HepG2 (cell line): Measurements from ENCODE around the gene IQCK. TPM values are rescaled to one million over a fixed set of nuclear protein-coding genes. Genes with fewer than 3 reads are reported as not detected.

Source experiments
- ATAC-seq: fragments of 200-7000 bp; cut with Tn5 transposase; 3 replicates; pipeline ENCODE4 v1.9.1; 2020; ENCODE audit warnings: mild to moderate bottlenecking, moderate library complexity
- BruUV-seq: library from RNA; stranded (reverse); fragments of 400-500 nt; replicated peaks from 2 replicates; lab custom pipeline; 2021; lab: Mats Ljungman, UMichigan
- CTCF ChIA-PET: fragments of 300-600 bp; formaldehyde crosslinking; extraction: SDS; loops from one replicate; lab custom pipeline; 2021; ENCODE audit warnings: low total read pairs, inconsistent platforms, low intra/inter-chr PET ratio; lab: Yijun Ruan, JAX
- POLR2A ChIA-PET: fragments of 350-600 bp; sonication (Branson Sonifier 250); formaldehyde crosslinking; loops from one replicate; lab custom pipeline; 2020; ENCODE audit warnings: antibody characterized with exemption, inconsistent platforms; lab: Yijun Ruan, JAX
- DNase-seq: peaks from one replicate; pipeline ENCODE4 v3.0.0-alpha.2; 2015; ENCODE audit warnings: low spot score
- FAIRE-seq: peaks from 3 replicates; lab custom pipeline; 2011; peaks lifted over from hg19 to GRCh38; lab: Jason Lieb, UNC
- H2AFZ ChIP-seq: one replicate; pipeline ENCODE4 v1.6.1; 2011; ENCODE audit warnings: low read length, inconsistent platforms
- H3K27ac ChIP-seq: fragments of 300-600 bp; 3 replicates; pipeline ENCODE4 v1.8.0; 2011; ENCODE audit warnings: mixed run types, mild to moderate bottlenecking, mixed read lengths, low read length, inconsistent platforms; ENCODE audit not compliant: insufficient read depth; ENCODE audit errors: extremely low read length
- H3K27me3 ChIP-seq, 2 experiments: fragments of 200-600 bp in 1 of 2; 2 replicates in 1 of 2; 3 replicates in 1 of 2; pipeline versions ENCODE4 v1.6.0 to v1.8.0; 2011; ENCODE audit warnings: low read length in 2 of 2, mild to moderate bottlenecking in 2 of 2, moderate library complexity in 2 of 2, inconsistent platforms in 1 of 2; ENCODE audit not compliant: insufficient read depth in 2 of 2, control insufficient read depth in 1 of 2
- H3K36me3 ChIP-seq, 2 experiments: fragments of 200-600 bp in 1 of 2; replicated peaks in 1 of 2; 2 replicates in 1 of 2; 3 replicates in 1 of 2; pipeline versions ENCODE4 v1.5.1 to v1.8.0; 2011; ENCODE audit warnings: low read length in 2 of 2, inconsistent platforms in 1 of 2; ENCODE audit not compliant: insufficient read depth in 2 of 2, control insufficient read depth in 1 of 2
- H3K4me1 ChIP-seq: 2 replicates; pipeline ENCODE4 v1.5.1; 2012; ENCODE audit warnings: low read length, inconsistent platforms; ENCODE audit not compliant: insufficient read depth
- H3K4me2 ChIP-seq: 2 replicates; pipeline ENCODE4 v1.6.0; 2011; ENCODE audit warnings: low read depth, low read length, inconsistent platforms
- H3K4me3 ChIP-seq, 3 experiments: fragments of 200-600 bp in 1 of 3; sonication (generic), shearing (Covaris generic) in 1 of 3; replicated peaks in 1 of 3; 2 replicates each; pipeline ENCODE4 v1.5.1; 2011 to 2016; ENCODE audit warnings: low read length in 3 of 3, inconsistent platforms in 2 of 3, low read depth in 2 of 3, mild to moderate bottlenecking in 2 of 3, control low read depth in 1 of 3, mixed read lengths in 1 of 3; ENCODE audit not compliant: insufficient read depth in 1 of 3
- H3K79me2 ChIP-seq: one replicate; pipeline ENCODE4 v1.6.1; 2011; ENCODE audit warnings: low read length, inconsistent platforms; ENCODE audit not compliant: insufficient read depth
- H3K9ac ChIP-seq: 2 replicates; pipeline ENCODE4 v1.6.0; 2011; ENCODE audit warnings: mild to moderate bottlenecking, low read depth, low read length, inconsistent platforms; ENCODE audit not compliant: insufficient read depth
- H3K9me3 ChIP-seq: 2 replicates; pipeline ENCODE4 v1.5.1; 2012; ENCODE audit warnings: mild to moderate bottlenecking, low read length
- H4K20me1 ChIP-seq: 2 replicates; pipeline ENCODE4 v1.6.0; 2011; ENCODE audit warnings: inconsistent platforms, mild to moderate bottlenecking, low read length, moderate library complexity; ENCODE audit not compliant: insufficient read depth
- ASH2L ChIP-seq: fragments of 300-600, 200-600 bp; sonication (generic); IDR thresholded peaks from 2 replicates; pipeline ENCODE4 v1.7.0; 2017; ENCODE audit warnings: low read depth, mild to moderate bottlenecking, moderate library complexity, mixed read lengths, low read length; ENCODE audit not compliant: insufficient read length
- CEBPB ChIP-seq: IDR thresholded peaks from 2 replicates; pipeline ENCODE4 v1.6.1; 2011; ENCODE audit warnings: low read depth, low read length, improper control_type of control experiment, borderline replicate concordance
- DMAP1 ChIP-seq: IDR thresholded peaks from 2 replicates; pipeline ENCODE4 v1.6.1; 2016
- FOXP1 ChIP-seq, 2 experiments: fragments of 450-650 bp in 1 of 2; IDR thresholded peaks; 2 replicates each; pipeline ENCODE4 v1.6.1; 2017 to 2018; ENCODE audit warnings: antibody characterized with exemption in 1 of 2
- MBNL3 ChIP-seq: fragments of 250-450 bp; sonication (Bioruptor Pico); conservative IDR thresholded peaks from 2 replicates; pipeline ENCODE4 v1.8.0; 2022; ENCODE audit warnings: mild to moderate bottlenecking, inconsistent platforms
- NFIB ChIP-seq: sonication (generic); formaldehyde crosslinking; IDR thresholded peaks from 2 replicates; pipeline ENCODE4 v1.9.0; 2021; ENCODE audit warnings: missing genetic modification reagents, mild to moderate bottlenecking, borderline replicate concordance
- NFYB ChIP-seq: sonication (generic); formaldehyde crosslinking; IDR thresholded peaks from 2 replicates; pipeline ENCODE4 v1.4.0; 2020; ENCODE audit warnings: missing genetic modification reagents
- POGZ ChIP-seq: sonication (generic); formaldehyde crosslinking; IDR thresholded peaks from 2 replicates; pipeline ENCODE4 v1.4.0; 2020; ENCODE audit warnings: mild to moderate bottlenecking, missing genetic modification reagents
- RARA ChIP-seq: IDR thresholded peaks from 2 replicates; pipeline ENCODE4 v1.6.1; 2016; ENCODE audit warnings: missing genetic modification reagents, missing compliant biosample characterization
- SPEN ChIP-seq: sonication (generic); formaldehyde crosslinking; IDR thresholded peaks from 2 replicates; pipeline ENCODE4 v1.5.1; 2020; ENCODE audit warnings: low read depth, mild to moderate bottlenecking, missing genetic modification reagents
- SYNCRIP ChIP-seq: fragments of 200-400 bp; formaldehyde crosslinking; IDR thresholded peaks from 2 replicates; pipeline ENCODE4 v1.6.1; 2018; ENCODE audit warnings: mild to moderate bottlenecking, low read depth, low read length; ENCODE audit not compliant: insufficient read depth
- ZBTB38 ChIP-seq: sonication (generic); formaldehyde crosslinking; IDR thresholded peaks from 2 replicates; pipeline ENCODE4 v1.5.1; 2020; ENCODE audit warnings: mild to moderate bottlenecking, missing genetic modification reagents
- ZMYM2 ChIP-seq: sonication (generic); formaldehyde crosslinking; IDR thresholded peaks from 2 replicates; pipeline ENCODE4 v1.8.0; 2022; ENCODE audit warnings: mild to moderate bottlenecking, missing genetic modification reagents
- ZNF101 ChIP-seq: sonication (generic); formaldehyde crosslinking; IDR thresholded peaks from 2 replicates; pipeline ENCODE4 v1.4.0; 2020; ENCODE audit warnings: mild to moderate bottlenecking, low read depth, missing genetic modification reagents, borderline replicate concordance
- ZNF468 ChIP-seq: sonication (generic); formaldehyde crosslinking; IDR thresholded peaks from 2 replicates; pipeline ENCODE4 v1.8.0; 2022; ENCODE audit warnings: mild to moderate bottlenecking, moderate library complexity, missing genetic modification reagents
- ZNF616 ChIP-seq: sonication (generic); formaldehyde crosslinking; IDR thresholded peaks from 2 replicates; pipeline ENCODE4 v1.5.0; 2020; ENCODE audit warnings: low read depth, mild to moderate bottlenecking, missing genetic modification reagents
- WGBS: methylation state at CpG from one replicate; pipeline ENCODE4 v1.1.6; 2017; ENCODE audit warnings: low lambda C conversion rate; 5-methylcytosine and 5-hydroxymethylcytosine counted together
- in situ Hi-C: cut with HindIII; loops from 2 replicates; pipeline ENCODE4 v1.10.0; 2017; ENCODE audit warnings: low pct_unique_long_range_greater_than_20kb; ENCODE audit not compliant: extremely low pct_ligation_motif_present
- intact Hi-C: fragments of 100-400 bp; cut with micrococcal nuclease; formaldehyde crosslinking; loops from one replicate; pipeline ENCODE4 v1.10.0; 2022; ENCODE audit not compliant: unreplicated experiment
- polyA plus RNA-seq, 8 experiments: library from polyadenylated mRNA; depleted of rRNA in 3 of 8; stranded (reverse) in 7 of 8; unstranded in 1 of 8; fragments of >200 nt; fragmentation: Illumina TruSeq in 4 of 8; extraction: Trizol in 4 of 8; gene quantifications; 2 replicates each; pipeline versions ENCODE4 v1.2.1 to v1.2.3, GENCODE V29; 2011 to 2016; ENCODE audit warnings: low read depth in 4 of 8, missing spikeins in 1 of 8, mixed read lengths in 1 of 8; ENCODE audit not compliant: insufficient read depth in 1 of 8
- total RNA-seq, 5 experiments: library from RNA; depleted of rRNA; stranded (reverse); fragments of >200 nt; fragmentation: Illumina TruSeq; extraction: Trizol; gene quantifications; 2 replicates each; pipeline ENCODE4 v1.2.3, GENCODE V29; 2016; ENCODE audit warnings: low read depth in 1 of 5
- TF ChIP-seq, protein P1 (sequence below): sonication (generic); formaldehyde crosslinking; IDR thresholded peaks from 2 replicates; pipeline ENCODE4 v1.4.0; 2020; ENCODE audit warnings: mild to moderate bottlenecking, missing genetic modification reagents, borderline replicate concordance

IQCK gene
- total and polyA plus RNA-seq, 2 of the 13 experiments (the other 11 are each of a cell fraction or from before 2014, with no cell fraction given): 5.1 to 7.3 TPM

DNA sequence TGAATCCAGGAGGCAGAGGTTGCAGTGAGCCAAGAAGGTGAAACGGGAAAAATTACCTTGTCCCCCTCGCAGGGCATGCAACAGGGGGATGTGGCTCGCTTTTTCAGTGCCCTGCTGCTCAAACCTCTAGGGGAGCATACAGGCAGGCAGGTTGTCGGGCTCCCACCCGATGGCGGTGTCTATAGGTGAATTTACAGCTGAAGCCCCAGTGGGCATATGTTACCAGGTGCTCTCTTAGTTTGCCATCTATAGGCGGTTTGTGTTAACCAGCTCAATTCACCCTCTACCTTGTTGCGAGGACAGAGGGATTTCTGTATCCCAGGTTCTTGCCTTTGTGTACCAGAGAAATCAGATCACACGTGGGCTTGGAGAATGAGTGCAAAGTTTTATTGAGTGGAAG, 48.9 kb downstream of the IQCK start:
- Histone ChIP-seq H3K4me3 (no peak overlapping the region), H3K4me1 (no peaks in the 10 kb centered on the region), H4K20me1 (no peaks in the 10 kb centered on the region), H3K27me3 (no peaks in the 10 kb centered on the region), H2AFZ (no peak overlapping the region), H3K27ac (no peak overlapping the region), H3K9me3 (no peaks in the 10 kb centered on the region; the same call in 1 of the 2 replicates), H3K4me2 (no peak overlapping the region), H3K79me2 (no peaks in the 10 kb centered on the region), H3K9ac (no peak overlapping the region), H3K36me3 (no peaks in the 10 kb centered on the region)
- TF ChIP-seq ZNF101 (CRISPR knock-in tag) (no peak), ZNF616 (no peak), DMAP1 (CRISPR knock-in tag) (no peak), CEBPB (no peak), SPEN (no peak), POGZ (CRISPR knock-in tag) (no peak), ASH2L (no peak), MBNL3 (CRISPR knock-in tag) (no peak), ZBTB38 (CRISPR knock-in tag) (no peak), RARA (CRISPR knock-in tag) (no peak), NFYB (CRISPR knock-in tag) (no peak), SYNCRIP (no peak), FOXP1 (IDR thresholded peaks at IDR 0.05) (no peak), FOXP1 (CRISPR knock-in tag; IDR thresholded peaks at IDR 0.05) (no peak), ZMYM2 (CRISPR knock-in tag) (no peak), NFIB (CRISPR knock-in tag) (no peak), ZNF468 (no peak)
- TF ChIP-seq, protein P1, sequence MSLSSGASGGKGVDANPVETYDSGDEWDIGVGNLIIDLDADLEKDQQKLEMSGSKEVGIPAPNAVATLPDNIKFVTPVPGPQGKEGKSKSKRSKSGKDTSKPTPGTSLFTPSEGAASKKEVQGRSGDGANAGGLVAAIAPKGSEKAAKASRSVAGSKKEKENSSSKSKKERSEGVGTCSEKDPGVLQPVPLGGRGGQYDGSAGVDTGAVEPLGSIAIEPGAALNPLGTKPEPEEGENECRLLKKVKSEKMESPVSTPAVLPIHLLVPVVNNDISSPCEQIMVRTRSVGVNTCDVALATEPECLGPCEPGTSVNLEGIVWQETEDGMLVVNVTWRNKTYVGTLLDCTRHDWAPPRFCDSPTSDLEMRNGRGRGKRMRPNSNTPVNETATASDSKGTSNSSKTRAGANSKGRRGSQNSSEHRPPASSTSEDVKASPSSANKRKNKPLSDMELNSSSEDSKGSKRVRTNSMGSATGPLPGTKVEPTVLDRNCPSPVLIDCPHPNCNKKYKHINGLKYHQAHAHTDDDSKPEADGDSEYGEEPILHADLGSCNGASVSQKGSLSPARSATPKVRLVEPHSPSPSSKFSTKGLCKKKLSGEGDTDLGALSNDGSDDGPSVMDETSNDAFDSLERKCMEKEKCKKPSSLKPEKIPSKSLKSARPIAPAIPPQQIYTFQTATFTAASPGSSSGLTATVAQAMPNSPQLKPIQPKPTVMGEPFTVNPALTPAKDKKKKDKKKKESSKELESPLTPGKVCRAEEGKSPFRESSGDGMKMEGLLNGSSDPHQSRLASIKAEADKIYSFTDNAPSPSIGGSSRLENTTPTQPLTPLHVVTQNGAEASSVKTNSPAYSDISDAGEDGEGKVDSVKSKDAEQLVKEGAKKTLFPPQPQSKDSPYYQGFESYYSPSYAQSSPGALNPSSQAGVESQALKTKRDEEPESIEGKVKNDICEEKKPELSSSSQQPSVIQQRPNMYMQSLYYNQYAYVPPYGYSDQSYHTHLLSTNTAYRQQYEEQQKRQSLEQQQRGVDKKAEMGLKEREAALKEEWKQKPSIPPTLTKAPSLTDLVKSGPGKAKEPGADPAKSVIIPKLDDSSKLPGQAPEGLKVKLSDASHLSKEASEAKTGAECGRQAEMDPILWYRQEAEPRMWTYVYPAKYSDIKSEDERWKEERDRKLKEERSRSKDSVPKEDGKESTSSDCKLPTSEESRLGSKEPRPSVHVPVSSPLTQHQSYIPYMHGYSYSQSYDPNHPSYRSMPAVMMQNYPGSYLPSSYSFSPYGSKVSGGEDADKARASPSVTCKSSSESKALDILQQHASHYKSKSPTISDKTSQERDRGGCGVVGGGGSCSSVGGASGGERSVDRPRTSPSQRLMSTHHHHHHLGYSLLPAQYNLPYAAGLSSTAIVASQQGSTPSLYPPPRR (CRISPR knock-in tag): no peak
- no peak for FAIRE-seq
- ChIA-PET CTCF (no interaction called here), POLR2A (no interaction called here)
- intact Hi-C loops: no loop called here
- ATAC-seq: no peak
- BruUV-seq: no TSS peak
- WGBS: 90% methylated on average over 9 of the region's 9 CpGs
- DNase-seq: no peak
- in situ Hi-C loops: no loop called here
